ENCODE data around the gene MXRA8. TPM values are rescaled to one million over a fixed set of nuclear protein-coding genes. Genes with fewer than 3 reads are reported as not detected.

Gene MXRA8
- total RNA-seq, 1 donor = 735 TPM

DNA sequence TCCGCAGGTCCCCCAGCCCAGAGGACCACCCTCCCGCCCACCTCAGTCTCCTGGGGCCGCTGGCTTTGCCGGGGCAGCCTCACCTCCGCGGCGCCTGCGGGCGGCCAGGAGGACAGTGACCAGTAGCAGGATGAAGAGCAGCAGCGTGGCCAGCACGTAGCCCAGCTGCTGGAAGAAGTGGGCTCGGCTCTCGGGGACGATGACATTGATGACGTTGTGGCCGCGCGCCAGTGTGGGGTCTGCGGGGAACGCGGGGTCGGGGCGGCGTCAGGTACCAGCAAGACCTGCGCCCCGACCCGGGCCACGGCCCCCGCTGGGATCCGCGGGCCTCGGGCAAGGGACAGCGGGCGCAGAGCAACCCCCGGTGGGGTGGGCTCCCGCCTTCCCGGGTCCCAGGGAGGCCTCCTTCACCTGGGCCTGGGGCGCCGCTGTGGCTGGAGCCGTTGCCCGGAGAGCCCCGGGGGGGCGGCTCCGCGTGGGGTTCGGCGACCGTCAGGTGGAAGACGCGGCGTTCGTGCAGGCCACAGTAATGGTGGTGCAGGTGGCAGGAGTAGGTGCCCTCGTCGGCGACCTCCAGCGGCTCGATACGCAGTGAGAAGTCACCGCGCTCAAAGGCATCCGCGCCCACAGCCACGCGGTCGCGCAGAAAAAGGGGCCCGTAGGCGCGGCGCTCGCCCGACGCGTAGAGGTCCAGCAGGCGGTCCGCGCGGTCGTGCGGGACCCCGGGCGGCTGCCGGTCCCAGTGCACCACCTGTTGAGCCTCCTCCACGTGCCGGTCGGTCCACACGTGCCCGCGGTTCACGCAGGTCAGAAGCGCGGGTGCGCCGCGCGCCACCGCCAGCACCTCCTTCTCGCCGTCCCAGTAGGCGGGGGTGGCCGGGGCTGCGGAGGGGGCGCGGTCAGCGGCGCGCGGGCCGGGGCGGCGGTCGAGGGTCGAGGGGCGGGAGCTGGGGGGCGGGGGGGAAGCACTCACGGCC, 3.8 kb downstream of the MXRA8 start:
- Histone ChIP-seq H3K79me2 (ENCODE audit: insufficient read depth, low read length) (peaks cover 53% of the 10 kb centered on the region), H3K4me2 (ENCODE audit: insufficient read depth, low read length) (peak overlapping the region; percentile 53), H4K20me1 (ENCODE audit: insufficient read depth, low read length) (peaks cover 32% of the 10 kb centered on the region), H2AFZ (ENCODE audit: low read length) (no peak overlapping the region), H3K27me3 (ENCODE audit: insufficient read depth, low read length) (no peaks in the 10 kb centered on the region), H3K9me3 (ENCODE audit: low read depth, low read length) (no peaks in the 10 kb centered on the region), H3K4me1 (ENCODE audit: insufficient read depth, low read length) (peaks cover 17% of the 10 kb centered on the region), H3K4me3 (ENCODE audit: insufficient read depth, low read length) (peak overlapping the region; percentile 15), H3K36me3 (ENCODE audit: insufficient read depth, low read length) (peaks cover 29% of the 10 kb centered on the region), H3K27ac (ENCODE audit: low read depth, low read length) (no peak overlapping the region)
- TF ChIP-seq, protein P1, sequence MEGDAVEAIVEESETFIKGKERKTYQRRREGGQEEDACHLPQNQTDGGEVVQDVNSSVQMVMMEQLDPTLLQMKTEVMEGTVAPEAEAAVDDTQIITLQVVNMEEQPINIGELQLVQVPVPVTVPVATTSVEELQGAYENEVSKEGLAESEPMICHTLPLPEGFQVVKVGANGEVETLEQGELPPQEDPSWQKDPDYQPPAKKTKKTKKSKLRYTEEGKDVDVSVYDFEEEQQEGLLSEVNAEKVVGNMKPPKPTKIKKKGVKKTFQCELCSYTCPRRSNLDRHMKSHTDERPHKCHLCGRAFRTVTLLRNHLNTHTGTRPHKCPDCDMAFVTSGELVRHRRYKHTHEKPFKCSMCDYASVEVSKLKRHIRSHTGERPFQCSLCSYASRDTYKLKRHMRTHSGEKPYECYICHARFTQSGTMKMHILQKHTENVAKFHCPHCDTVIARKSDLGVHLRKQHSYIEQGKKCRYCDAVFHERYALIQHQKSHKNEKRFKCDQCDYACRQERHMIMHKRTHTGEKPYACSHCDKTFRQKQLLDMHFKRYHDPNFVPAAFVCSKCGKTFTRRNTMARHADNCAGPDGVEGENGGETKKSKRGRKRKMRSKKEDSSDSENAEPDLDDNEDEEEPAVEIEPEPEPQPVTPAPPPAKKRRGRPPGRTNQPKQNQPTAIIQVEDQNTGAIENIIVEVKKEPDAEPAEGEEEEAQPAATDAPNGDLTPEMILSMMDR (IDR thresholded peaks at IDR 0.05; ENCODE audit: extremely low read depth, low read depth, low read length) = no peak
- peak; percentile 72 for DNase-seq (ENCODE audit: insufficient read length, low spot score, missing footprints)

DNA sequence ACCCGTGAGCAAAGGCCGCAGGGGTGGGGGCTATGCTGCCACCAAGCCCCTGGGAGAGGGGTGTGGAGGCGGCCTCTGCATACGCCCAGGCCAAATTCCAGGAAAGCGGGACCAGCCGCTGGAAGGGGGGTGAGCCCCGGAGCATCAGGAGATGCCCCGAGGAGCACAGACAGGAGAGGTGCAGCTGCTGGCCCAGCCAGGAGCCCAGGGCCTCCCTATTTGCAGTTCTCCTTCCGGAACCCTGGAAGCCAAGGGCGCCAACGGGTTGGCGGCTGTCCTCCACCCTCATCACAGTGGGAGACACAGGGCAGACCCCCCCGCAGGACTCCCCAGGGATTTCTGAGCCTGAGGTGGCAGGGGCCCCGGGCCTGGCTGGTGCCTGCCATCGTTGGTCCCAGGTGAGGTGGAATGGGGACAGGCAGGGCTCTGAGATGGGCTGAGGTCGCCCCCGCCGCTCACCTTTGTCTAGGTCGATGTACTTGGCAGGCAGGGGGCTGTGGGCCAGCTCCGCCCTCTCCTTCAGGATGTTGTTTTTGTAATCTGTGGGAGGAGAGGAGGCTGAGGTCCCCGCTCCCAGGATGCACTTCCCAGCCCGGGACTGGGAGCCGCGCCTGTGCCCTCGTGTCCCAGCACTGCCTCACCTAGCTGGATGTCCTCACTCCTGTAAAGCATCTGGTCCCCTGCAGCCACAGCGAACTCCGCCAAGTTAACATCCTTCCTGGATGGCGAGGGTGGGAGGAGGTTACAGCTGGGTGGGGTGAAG, 4.8 kb downstream of the MXRA8 start:
- Histone ChIP-seq H4K20me1 (ENCODE audit: insufficient read depth, low read length) (peaks cover 32% of the 10 kb centered on the region), H2AFZ (ENCODE audit: low read length) (no peak overlapping the region), H3K4me3 (ENCODE audit: insufficient read depth, low read length) (no peak overlapping the region)

DNA sequence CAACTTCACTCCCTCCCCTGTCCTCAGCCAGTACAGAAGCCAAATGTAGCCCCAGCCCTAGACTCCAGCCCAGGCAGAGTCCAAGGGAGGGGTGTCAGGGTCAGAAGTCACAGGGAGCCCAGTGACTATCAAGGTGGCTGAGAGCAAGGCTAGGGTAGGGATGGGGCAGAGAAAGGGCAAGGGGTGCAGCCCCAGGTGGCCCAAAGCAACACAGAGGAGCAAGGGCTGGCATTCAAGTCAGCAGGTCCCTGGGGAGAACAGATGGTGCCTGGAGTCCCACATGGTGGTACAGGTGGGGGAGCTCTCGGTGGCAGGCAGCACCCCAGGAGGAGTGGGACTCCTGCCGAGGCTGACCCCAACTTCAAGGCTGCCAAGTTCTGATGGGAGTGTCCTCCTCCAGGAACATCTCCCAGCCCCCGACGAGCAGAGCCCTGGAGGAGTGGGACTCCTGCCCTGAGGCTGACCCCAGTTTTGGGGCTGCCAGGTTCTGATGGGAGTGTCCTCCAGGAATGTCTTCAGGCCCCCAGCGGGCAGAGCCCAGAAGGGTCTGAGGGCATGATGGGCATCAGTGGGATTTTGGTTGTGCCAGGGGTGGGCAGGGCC, 5.5 kb downstream of the MXRA8 start:
- Histone ChIP-seq H3K79me2 (ENCODE audit: insufficient read depth, low read length) (peaks cover 59% of the 10 kb centered on the region), H3K27ac (ENCODE audit: low read depth, low read length) (peak overlapping the region; percentile 6), H3K27me3 (ENCODE audit: insufficient read depth, low read length) (no peaks in the 10 kb centered on the region), H2AFZ (ENCODE audit: low read length) (no peak overlapping the region), H4K20me1 (ENCODE audit: insufficient read depth, low read length) (peaks cover 37% of the 10 kb centered on the region), H3K36me3 (ENCODE audit: insufficient read depth, low read length) (peaks cover 29% of the 10 kb centered on the region), H3K4me3 (ENCODE audit: insufficient read depth, low read length) (no peak overlapping the region), H3K4me2 (ENCODE audit: insufficient read depth, low read length) (no peak overlapping the region), H3K9me3 (ENCODE audit: low read depth, low read length) (no peaks in the 10 kb centered on the region), H3K4me1 (ENCODE audit: insufficient read depth, low read length) (peaks cover 6% of the 10 kb centered on the region)
- TF ChIP-seq, protein P1 (IDR thresholded peaks at IDR 0.05; ENCODE audit: extremely low read depth, low read depth, low read length) = no peak
- peak; percentile 87 for DNase-seq (ENCODE audit: insufficient read length, low spot score, missing footprints)

More for the DNA sequence above, 4.8 kb downstream of the MXRA8 start:
- H3K4me1 ChIP-seq (ENCODE audit: insufficient read depth, low read length) = peaks cover 7% of the 10 kb centered on the region
- H3K27ac ChIP-seq (ENCODE audit: low read depth, low read length) = no peak overlapping the region
- no peak overlapping the region for H3K4me2 ChIP-seq (ENCODE audit: insufficient read depth, low read length)
- TF ChIP-seq, protein P1 (IDR thresholded peaks at IDR 0.05; ENCODE audit: extremely low read depth, low read depth, low read length) = no peak
- peak; percentile 88 for DNase-seq (ENCODE audit: insufficient read length, low spot score, missing footprints)
- no peaks in the 10 kb centered on the region for H3K9me3 ChIP-seq (ENCODE audit: low read depth, low read length)
- peaks cover 29% of the 10 kb centered on the region for H3K36me3 ChIP-seq (ENCODE audit: insufficient read depth, low read length)
- no peaks in the 10 kb centered on the region for H3K27me3 ChIP-seq (ENCODE audit: insufficient read depth, low read length)
- H3K79me2 ChIP-seq (ENCODE audit: insufficient read depth, low read length) = peaks cover 57% of the 10 kb centered on the region

Measured in osteoblast (primary cell).